HuH-7 (cell line): ENCODE results near the gene FRAS1.
A peak's percentile ranks its signal among the peaks of the same experiment; 100 is the strongest.
"Not testable (repeated sequence)": the region's sequence is repeated elsewhere in the genome, so short reads cannot be mapped to it uniquely, and the experiment has no call there.

ENCODE experiments used
- DNase-seq: peaks from one replicate; pipeline ENCODE4 v3.0.0; 2011; ENCODE audit warnings: low spot score

The FRAS1 gene

GRCh38 chr4:78057600-78058550, 752 bp downstream of the FRAS1 start:
- DNase-seq, result peak; percentile 17

GRCh38 chr4:78058591-78059523, 1.7 kb downstream of the FRAS1 start:
- DNase-seq, result peak; percentile 36

- DNase-seq, result peak; percentile 82
Observed at GRCh38 chr4:78059524-78059889, 2.4 kb downstream of the FRAS1 start.

GRCh38 chr4:78059938-78060337, 2.8 kb downstream of the FRAS1 start:
- DNase-seq, result no peak

- no peak for DNase-seq
Observed at GRCh38 chr4:78061939-78062570, 4.9 kb downstream of the FRAS1 start.

GRCh38 chr4:78065508-78066192, 8.5 kb downstream of the FRAS1 start:
- no peak for DNase-seq

GRCh38 chr4:78068481-78068880, 11.4 kb downstream of the FRAS1 start:
- no peak for DNase-seq

GRCh38 chr4:78069319-78069718, 12.2 kb downstream of the FRAS1 start:
- DNase-seq, result no peak

- no peak for DNase-seq
Observed at GRCh38 chr4:78069859-78070258, 12.7 kb downstream of the FRAS1 start.

GRCh38 chr4:78070731-78071282, 13.7 kb downstream of the FRAS1 start:
- DNase-seq, result no peak

- DNase-seq, result no peak
Observed at GRCh38 chr4:78074759-78075158, 17.6 kb downstream of the FRAS1 start.

- DNase-seq, result no peak
Observed at GRCh38 chr4:78075986-78076385, 18.9 kb downstream of the FRAS1 start.

GRCh38 chr4:78078101-78078500, 21.0 kb downstream of the FRAS1 start:
- DNase-seq, result no peak

- DNase-seq, result no peak
Observed at GRCh38 chr4:78079726-78080430, 22.8 kb downstream of the FRAS1 start.

- no peak for DNase-seq
Observed at GRCh38 chr4:78081541-78081940, 24.4 kb downstream of the FRAS1 start.

GRCh38 chr4:78083035-78083434, 25.9 kb downstream of the FRAS1 start:
- no peak for DNase-seq

- DNase-seq, result no peak
Observed at GRCh38 chr4:78091534-78091933, 34.4 kb downstream of the FRAS1 start.

- DNase-seq, result not testable (repeated sequence)
Observed at GRCh38 chr4:78092350-78092749, 35.2 kb downstream of the FRAS1 start.

GRCh38 chr4:78092850-78093249, 35.7 kb downstream of the FRAS1 start:
- DNase-seq, result no peak

GRCh38 chr4:78095081-78095480, 38.0 kb downstream of the FRAS1 start:
- no peak for DNase-seq

GRCh38 chr4:78099058-78099457, 41.9 kb downstream of the FRAS1 start:
- DNase-seq, result no peak
